ELR (cell line): Measurements from ENCODE around the gene ALOX5.
"Not testable (repeated sequence)": the region's sequence is repeated elsewhere in the genome, so short reads cannot be mapped to it uniquely, and the experiment has no call there.

Experiments
- DNase-seq: peaks from one replicate; pipeline ENCODE4 v3.0.0-alpha.2; 2015; ENCODE audit warnings: low read depth

Gene ALOX5

GRCh38 chr10:45468079-45468478 is 94.1 kb downstream of the ALOX5 start:
- DNase-seq, result no peak

GRCh38 chr10:45470098-45471012 is 96.3 kb downstream of the ALOX5 start:
- DNase-seq, result peak; percentile 49

- no peak for DNase-seq
These were observed 97.0 kb downstream of the ALOX5 start for GRCh38 chr10:45471059-45471458.

GRCh38 chr10:45471531-45472310 is 97.7 kb downstream of the ALOX5 start:
- no peak for DNase-seq

- DNase-seq, result no peak
These were observed 99.1 kb downstream of the ALOX5 start for GRCh38 chr10:45473126-45473525.

- no peak for DNase-seq
These were observed 102.5 kb downstream of the ALOX5 start for GRCh38 chr10:45476559-45476958.

- DNase-seq, result no peak
These were observed 106.3 kb downstream of the ALOX5 start for GRCh38 chr10:45480294-45480693.

- DNase-seq, result not testable (repeated sequence)
These were observed 107.1 kb downstream of the ALOX5 start for GRCh38 chr10:45481100-45481499.

GRCh38 chr10:45483002-45483401 is 109.0 kb downstream of the ALOX5 start:
- no peak for DNase-seq

GRCh38 chr10:45487735-45488134 is 113.7 kb downstream of the ALOX5 start:
- no peak for DNase-seq

- DNase-seq, result no peak
These were observed 114.3 kb downstream of the ALOX5 start for GRCh38 chr10:45488365-45488764.

- no peak for DNase-seq
These were observed 116.3 kb downstream of the ALOX5 start for GRCh38 chr10:45490277-45490676.

GRCh38 chr10:45491061-45491460 is 117.0 kb downstream of the ALOX5 start:
- DNase-seq, result no peak
